HCT116 (cell line): ENCODE measurements around the gene DUSP16. TPM values are rescaled to one million over a fixed set of nuclear protein-coding genes. Genes with fewer than 3 reads are reported as not detected.

Source experiments
- ATAC-seq: fragments of 200-7000 bp; cut with Tn5 transposase; 2 replicates; pipeline ENCODE4 v1.9.1; 2020; ENCODE audit warnings: mild to moderate bottlenecking, moderate library complexity
- BruUV-seq: library from RNA; stranded (reverse); fragments of 400-500 nt; replicated peaks from 2 replicates; lab custom pipeline; 2021; lab: Mats Ljungman, UMichigan
- CTCF ChIA-PET: fragments of 300-600 bp; sonication (Branson Sonifier 250); formaldehyde crosslinking; loops from one replicate; lab custom pipeline; 2021; ENCODE audit warnings: antibody characterized with exemption; lab: Charles Lee
- POLR2A ChIA-PET: fragments of 300-600, 350-600 bp; sonication (Branson Sonifier 250); formaldehyde crosslinking; loops from one replicate; lab custom pipeline; 2021; ENCODE audit warnings: antibody characterized with exemption; lab: Charles Lee
- RAD21 ChIA-PET, 2 experiments: fragments of 300-600 bp; sonication (Branson Sonifier 250); formaldehyde crosslinking; loops; one replicate each; lab custom pipeline; 2023; ENCODE audit warnings: low total read pairs in 2 of 2; ENCODE audit not compliant: uncharacterized antibody in 2 of 2, unreplicated experiment in 2 of 2, low non-redundant PET in 1 of 2; lab: Charles Lee
- DNase-seq: peaks from one replicate; pipeline ENCODE4 v3.0.0-alpha.2; 2010; ENCODE audit warnings: low read depth, low spot score
- H2AFZ ChIP-seq: fragments of 200-600 bp; shearing (Covaris generic), sonication (generic); 2 replicates; pipeline ENCODE4 v1.6.1; 2017; ENCODE audit warnings: low read depth, mixed run types, mixed read lengths, antibody characterized with exemption, low read length; ENCODE audit not compliant: poor library complexity, severe bottlenecking
- H3K27ac ChIP-seq: 2 replicates; pipeline ENCODE4 v1.5.1; 2012; ENCODE audit warnings: low read depth, low read length
- H3K27me3 ChIP-seq: fragments of 200-600 bp; sonication (generic); 2 replicates; pipeline ENCODE4 v1.6.1; 2016; ENCODE audit warnings: mixed run types, low read length, mixed read lengths; ENCODE audit not compliant: insufficient read depth
- H3K36me3 ChIP-seq, 2 experiments: fragments of 200-500 bp in 1 of 2; fragments of 200-600 bp in 1 of 2; sonication (Bioruptor generic) in 1 of 2; sonication (generic) in 1 of 2; 2 replicates each; pipeline versions ENCODE4 v1.5.1 to v1.6.1; 2014 to 2016; ENCODE audit warnings: low read length in 2 of 2, inconsistent platforms in 1 of 2, mixed read lengths in 1 of 2, mixed run types in 1 of 2; ENCODE audit not compliant: insufficient read depth in 2 of 2, control insufficient read depth in 1 of 2
- H3K4me1 ChIP-seq, 2 experiments: fragments of 200-600 bp in 1 of 2; sonication (generic) in 1 of 2; 2 replicates each; pipeline versions ENCODE4 v1.5.1 to v1.6.1; 2012 to 2017; ENCODE audit warnings: low read length in 2 of 2, inconsistent platforms in 1 of 2, mild to moderate bottlenecking in 1 of 2, mixed read lengths in 1 of 2, mixed run types in 1 of 2, moderate library complexity in 1 of 2; ENCODE audit not compliant: insufficient read depth in 2 of 2, control insufficient read depth in 1 of 2
- H3K4me2 ChIP-seq: fragments of 200-600 bp; sonication (generic); 2 replicates; pipeline ENCODE4 v1.6.1; 2017; ENCODE audit warnings: mixed run types, low read length, mixed read lengths
- H3K4me3 ChIP-seq, 2 experiments: fragments of 200-600 bp in 1 of 2; sonication (generic) in 1 of 2; replicated peaks in 1 of 2; 2 replicates each; pipeline ENCODE4 v1.5.1; 2011 to 2016; ENCODE audit warnings: low read length in 2 of 2, control low read depth in 1 of 2, low read depth in 1 of 2, mild to moderate bottlenecking in 1 of 2, mixed read lengths in 1 of 2, mixed run types in 1 of 2
- H3K79me2 ChIP-seq: fragments of 200-600 bp; sonication (generic); 2 replicates; pipeline ENCODE4 v1.6.1; 2017; ENCODE audit warnings: mild to moderate bottlenecking, mixed run types, low read length, moderate library complexity, mixed read lengths; ENCODE audit not compliant: insufficient read depth
- H3K9ac ChIP-seq: fragments of 200-600 bp; sonication (generic); 2 replicates; pipeline ENCODE4 v1.6.1; 2016; ENCODE audit warnings: low read length, mixed read lengths
- H3K9me2 ChIP-seq: fragments of 200-600 bp; sonication (generic), shearing (Covaris generic); 2 replicates; pipeline ENCODE4 v1.6.1; 2017; ENCODE audit warnings: mixed run types, mild to moderate bottlenecking, moderate library complexity; ENCODE audit not compliant: insufficient read depth
- H3K9me3 ChIP-seq, 2 experiments: fragments of 200-500 bp in 1 of 2; fragments of 200-600 bp in 1 of 2; sonication (Bioruptor generic) in 1 of 2; sonication (generic) in 1 of 2; 2 replicates each; pipeline ENCODE4 v1.6.1; 2014 to 2017; ENCODE audit warnings: low read length in 2 of 2, mixed read lengths in 2 of 2, inconsistent platforms in 1 of 2, low read depth in 1 of 2, mild to moderate bottlenecking in 1 of 2, mixed run types in 1 of 2, moderate library complexity in 1 of 2; ENCODE audit not compliant: control insufficient read depth in 1 of 2, insufficient read depth in 1 of 2
- H4K20me1 ChIP-seq: fragments of 200-600 bp; sonication (generic), shearing (Covaris generic); 2 replicates; pipeline ENCODE4 v1.6.1; 2017; ENCODE audit warnings: mixed run types, mild to moderate bottlenecking, moderate library complexity; ENCODE audit not compliant: insufficient read depth
- ATF3 ChIP-seq: IDR thresholded peaks from 2 replicates; pipeline ENCODE4 v1.6.1; 2012
- CEBPB ChIP-seq: IDR thresholded peaks from 2 replicates; pipeline ENCODE4 v1.6.1; 2012; ENCODE audit warnings: low read depth
- FOSL1 ChIP-seq: IDR thresholded peaks from 2 replicates; pipeline ENCODE4 v1.6.1; 2012; ENCODE audit warnings: low read depth
- JUND ChIP-seq: IDR thresholded peaks from 2 replicates; pipeline ENCODE4 v1.6.1; 2012
- POLR2A ChIP-seq: IDR thresholded peaks from 2 replicates; pipeline ENCODE4 v1.7.0; 2011; ENCODE audit warnings: borderline replicate concordance; ENCODE audit not compliant: insufficient read depth, insufficient read length; ENCODE audit errors: extremely low read depth
- POLR2AphosphoS5 ChIP-seq: IDR thresholded peaks from 2 replicates; pipeline ENCODE4 v1.6.1; 2011; ENCODE audit warnings: mild to moderate bottlenecking, low read depth, low read length, moderate library complexity
- SP1 ChIP-seq: IDR thresholded peaks from 2 replicates; pipeline ENCODE4 v1.6.1; 2012; ENCODE audit warnings: low read depth
- ZBTB33 ChIP-seq: IDR thresholded peaks from 2 replicates; pipeline ENCODE4 v1.6.1; 2011; ENCODE audit warnings: mild to moderate bottlenecking, low read length, moderate library complexity; ENCODE audit not compliant: insufficient replicate concordance; ENCODE audit errors: extremely low read depth
- intact Hi-C: fragments of 100-400 bp; cut with micrococcal nuclease; formaldehyde crosslinking; loops from 2 replicates; pipeline ENCODE4 v1.10.0; 2022
- total RNA-seq: library from RNA; stranded (reverse); gene quantifications from one replicate; pipeline ENCODE4 v1.2.1, GENCODE V29; 2021; ENCODE audit not compliant: unreplicated experiment
- TF ChIP-seq, protein P1 (sequence below): IDR thresholded peaks from 2 replicates; pipeline ENCODE4 v1.6.1; 2012; ENCODE audit warnings: low read depth

DUSP16 gene
- total RNA-seq, 1 experiment from 2014 or later: 13.4 TPM

GRCh38 chr12:12546314-12546772 is 16.3 kb downstream of the DUSP16 start:
- Histone ChIP-seq H3K4me3 (no peak overlapping the region), H3K27ac (no peak overlapping the region), H3K9ac (no peak overlapping the region), H2AFZ (no peak overlapping the region), H4K20me1 (no peaks in the 10 kb centered on the region), H3K27me3 (no peaks in the 10 kb centered on the region), H3K4me1 (no peaks in the 10 kb centered on the region), H3K36me3 (no peaks in the 10 kb centered on the region), H3K4me2 (no peak overlapping the region), H3K9me3 (no peaks in the 10 kb centered on the region), H3K9me2 (no peaks in the 10 kb centered on the region), H3K79me2 (no peaks in the 10 kb centered on the region)
- ATAC-seq (no peak), DNase-seq (no peak)
- ChIA-PET POLR2A (no interaction called here), CTCF (no interaction called here), RAD21 (no interaction called here)
- TF ChIP-seq POLR2AphosphoS5: no peak
- TF ChIP-seq, protein P1, sequence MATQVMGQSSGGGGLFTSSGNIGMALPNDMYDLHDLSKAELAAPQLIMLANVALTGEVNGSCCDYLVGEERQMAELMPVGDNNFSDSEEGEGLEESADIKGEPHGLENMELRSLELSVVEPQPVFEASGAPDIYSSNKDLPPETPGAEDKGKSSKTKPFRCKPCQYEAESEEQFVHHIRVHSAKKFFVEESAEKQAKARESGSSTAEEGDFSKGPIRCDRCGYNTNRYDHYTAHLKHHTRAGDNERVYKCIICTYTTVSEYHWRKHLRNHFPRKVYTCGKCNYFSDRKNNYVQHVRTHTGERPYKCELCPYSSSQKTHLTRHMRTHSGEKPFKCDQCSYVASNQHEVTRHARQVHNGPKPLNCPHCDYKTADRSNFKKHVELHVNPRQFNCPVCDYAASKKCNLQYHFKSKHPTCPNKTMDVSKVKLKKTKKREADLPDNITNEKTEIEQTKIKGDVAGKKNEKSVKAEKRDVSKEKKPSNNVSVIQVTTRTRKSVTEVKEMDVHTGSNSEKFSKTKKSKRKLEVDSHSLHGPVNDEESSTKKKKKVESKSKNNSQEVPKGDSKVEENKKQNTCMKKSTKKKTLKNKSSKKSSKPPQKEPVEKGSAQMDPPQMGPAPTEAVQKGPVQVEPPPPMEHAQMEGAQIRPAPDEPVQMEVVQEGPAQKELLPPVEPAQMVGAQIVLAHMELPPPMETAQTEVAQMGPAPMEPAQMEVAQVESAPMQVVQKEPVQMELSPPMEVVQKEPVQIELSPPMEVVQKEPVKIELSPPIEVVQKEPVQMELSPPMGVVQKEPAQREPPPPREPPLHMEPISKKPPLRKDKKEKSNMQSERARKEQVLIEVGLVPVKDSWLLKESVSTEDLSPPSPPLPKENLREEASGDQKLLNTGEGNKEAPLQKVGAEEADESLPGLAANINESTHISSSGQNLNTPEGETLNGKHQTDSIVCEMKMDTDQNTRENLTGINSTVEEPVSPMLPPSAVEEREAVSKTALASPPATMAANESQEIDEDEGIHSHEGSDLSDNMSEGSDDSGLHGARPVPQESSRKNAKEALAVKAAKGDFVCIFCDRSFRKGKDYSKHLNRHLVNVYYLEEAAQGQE: no peak
- no peak for TF ChIP-seq POLR2A
- no peak for TF ChIP-seq FOSL1
- TF ChIP-seq ZBTB33: no peak
- no peak for TF ChIP-seq CEBPB
- no peak for TF ChIP-seq ATF3
- no peak for TF ChIP-seq SP1
- no peak for TF ChIP-seq JUND
- intact Hi-C loops: no loop called here
- BruUV-seq: no TSS peak
